ENCODE measurements around the gene CDCA7.

DNA sequence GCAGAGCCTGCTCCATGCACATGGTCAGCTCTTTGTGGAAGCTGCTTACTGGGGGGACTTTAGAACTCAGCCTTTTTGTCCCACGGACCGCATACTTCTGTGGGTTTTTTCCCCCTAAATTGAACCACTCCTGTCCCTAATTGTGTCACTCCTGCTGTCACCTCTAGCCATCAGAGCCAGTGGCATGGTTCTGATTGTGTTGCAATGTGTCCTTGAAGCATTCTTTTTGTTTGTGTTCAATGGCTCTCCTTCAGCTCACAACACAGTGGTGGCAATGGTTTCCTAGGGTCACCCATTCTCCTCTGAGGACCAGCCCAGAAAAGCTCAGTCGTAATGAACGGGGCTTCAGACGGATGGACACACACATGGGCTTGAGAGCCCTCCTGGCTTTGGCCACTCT is 35.4 kb downstream of the CDCA7 start:
- TF ChIP-seq ZFP41 (CRISPR knock-in tag; IDR thresholded peaks at IDR 0.05; ENCODE audit: borderline replicate concordance) (no peak), PAX8 (CRISPR knock-in tag; IDR thresholded peaks at IDR 0.05; ENCODE audit: borderline replicate concordance) (no peak), BHLHE40 (IDR thresholded peaks at IDR 0.05; ENCODE audit: low read length) (no peak), PHB2 (IDR thresholded peaks at IDR 0.05; ENCODE audit: partially characterized antibody) (no peak), TARDBP (CRISPR knock-in tag; IDR thresholded peaks at IDR 0.05) (no peak), EZH2 (conservative IDR thresholded peaks at IDR 0.05; ENCODE audit: low read depth, low read length) (no peak)
- TF ChIP-seq, protein P1, sequence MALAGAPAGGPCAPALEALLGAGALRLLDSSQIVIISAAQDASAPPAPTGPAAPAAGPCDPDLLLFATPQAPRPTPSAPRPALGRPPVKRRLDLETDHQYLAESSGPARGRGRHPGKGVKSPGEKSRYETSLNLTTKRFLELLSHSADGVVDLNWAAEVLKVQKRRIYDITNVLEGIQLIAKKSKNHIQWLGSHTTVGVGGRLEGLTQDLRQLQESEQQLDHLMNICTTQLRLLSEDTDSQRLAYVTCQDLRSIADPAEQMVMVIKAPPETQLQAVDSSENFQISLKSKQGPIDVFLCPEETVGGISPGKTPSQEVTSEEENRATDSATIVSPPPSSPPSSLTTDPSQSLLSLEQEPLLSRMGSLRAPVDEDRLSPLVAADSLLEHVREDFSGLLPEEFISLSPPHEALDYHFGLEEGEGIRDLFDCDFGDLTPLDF (CRISPR knock-in tag; IDR thresholded peaks at IDR 0.05) = no peak
- TF ChIP-seq, protein P2, sequence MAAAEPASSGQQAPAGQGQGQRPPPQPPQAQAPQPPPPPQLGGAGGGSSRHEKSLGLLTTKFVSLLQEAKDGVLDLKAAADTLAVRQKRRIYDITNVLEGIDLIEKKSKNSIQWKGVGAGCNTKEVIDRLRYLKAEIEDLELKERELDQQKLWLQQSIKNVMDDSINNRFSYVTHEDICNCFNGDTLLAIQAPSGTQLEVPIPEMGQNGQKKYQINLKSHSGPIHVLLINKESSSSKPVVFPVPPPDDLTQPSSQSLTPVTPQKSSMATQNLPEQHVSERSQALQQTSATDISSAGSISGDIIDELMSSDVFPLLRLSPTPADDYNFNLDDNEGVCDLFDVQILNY (CRISPR knock-in tag; conservative IDR thresholded peaks at IDR 0.05) = no peak
- TF ChIP-seq, protein P3, sequence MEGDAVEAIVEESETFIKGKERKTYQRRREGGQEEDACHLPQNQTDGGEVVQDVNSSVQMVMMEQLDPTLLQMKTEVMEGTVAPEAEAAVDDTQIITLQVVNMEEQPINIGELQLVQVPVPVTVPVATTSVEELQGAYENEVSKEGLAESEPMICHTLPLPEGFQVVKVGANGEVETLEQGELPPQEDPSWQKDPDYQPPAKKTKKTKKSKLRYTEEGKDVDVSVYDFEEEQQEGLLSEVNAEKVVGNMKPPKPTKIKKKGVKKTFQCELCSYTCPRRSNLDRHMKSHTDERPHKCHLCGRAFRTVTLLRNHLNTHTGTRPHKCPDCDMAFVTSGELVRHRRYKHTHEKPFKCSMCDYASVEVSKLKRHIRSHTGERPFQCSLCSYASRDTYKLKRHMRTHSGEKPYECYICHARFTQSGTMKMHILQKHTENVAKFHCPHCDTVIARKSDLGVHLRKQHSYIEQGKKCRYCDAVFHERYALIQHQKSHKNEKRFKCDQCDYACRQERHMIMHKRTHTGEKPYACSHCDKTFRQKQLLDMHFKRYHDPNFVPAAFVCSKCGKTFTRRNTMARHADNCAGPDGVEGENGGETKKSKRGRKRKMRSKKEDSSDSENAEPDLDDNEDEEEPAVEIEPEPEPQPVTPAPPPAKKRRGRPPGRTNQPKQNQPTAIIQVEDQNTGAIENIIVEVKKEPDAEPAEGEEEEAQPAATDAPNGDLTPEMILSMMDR (CRISPR knock-in tag; IDR thresholded peaks at IDR 0.05) = no peak

All from HepG2 (cell line).